Testis (tissue), 3 donors: ENCODE results near the gene TNK2. TPM values are rescaled to one million over a fixed set of nuclear protein-coding genes. Genes with fewer than 3 reads are reported as not detected.

Experiments
- DNase-seq: peaks from one replicate; pipeline ENCODE4 v3.0.0-alpha.2; 2019
- H3K27ac ChIP-seq, 2 donors: fragments of 200-600 bp; sonication (generic); one replicate each; pipeline ENCODE4 v1.5.1; 2019
- H3K27me3 ChIP-seq: fragments of 200-600 bp; sonication (generic); one replicate; pipeline ENCODE4 v1.5.1; 2019
- H3K36me3 ChIP-seq: fragments of 200-600 bp; sonication (generic); one replicate; pipeline ENCODE4 v1.5.1; 2017; ENCODE audit warnings: low read depth; ENCODE audit errors: missing control alignments
- H3K4me1 ChIP-seq: fragments of 200-600 bp; sonication (generic); one replicate; pipeline ENCODE4 v1.5.1; 2019
- H3K4me3 ChIP-seq, 2 donors: fragments of 200-600 bp; sonication (generic); one replicate each; pipeline ENCODE4 v1.5.1; 2017 to 2019
- H3K9me3 ChIP-seq: fragments of 200-600 bp; sonication (generic); one replicate; pipeline ENCODE4 v1.5.1; 2017
- POLR2A ChIP-seq: fragments of 450-650 bp; IDR thresholded peaks from one replicate; pipeline ENCODE4 v1.6.1; 2017; ENCODE audit warnings: antibody characterized with exemption, mild to moderate bottlenecking, moderate library complexity
- WGBS, 2 donors: methylation state at CpG; one replicate each; pipeline ENCODE4 v1.1.5; 2018; 5-methylcytosine and 5-hydroxymethylcytosine counted together
- intact Hi-C: fragments of 100-400 bp; cut with DNase I; formaldehyde crosslinking; loops from one replicate; pipeline ENCODE4 v1.15.1; 2023; ENCODE audit warnings: low total_unique reads
- polyA plus RNA-seq: library from polyadenylated mRNA; stranded (reverse); fragments of 350-450 nt; fragmentation: Illumina TruSeq; extraction: RNeasy Lipid Tissue Mini Kit (QIAGEN cat#74804); gene quantifications from one replicate; pipeline ENCODE4 v1.2.3, GENCODE V29; 2014; ENCODE audit warnings: low read depth, low replicate concordance; ENCODE audit not compliant: insufficient read depth
- total RNA-seq, 2 donors: library from RNA; depleted of rRNA; stranded (reverse); fragments of >200 nt; gene quantifications; one replicate each; pipeline ENCODE4 v1.2.3, GENCODE V29; 2016
- TF ChIP-seq, protein P1 (sequence below), 3 experiments: fragments of 450-650 bp in 2 of 3; fragments of 200-600 bp in 1 of 3; sonication (generic) in 1 of 3; IDR thresholded peaks; one replicate each; pipeline ENCODE4 v1.5.1; 2016 to 2019; ENCODE audit warnings: antibody characterized with exemption in 3 of 3, mild to moderate bottlenecking in 2 of 3, moderate library complexity in 1 of 3

Gene TNK2
- total and polyA plus RNA-seq, 3 donors from 2014 or later: 43.9 to 71.6 (median 71.4) TPM

DNA sequence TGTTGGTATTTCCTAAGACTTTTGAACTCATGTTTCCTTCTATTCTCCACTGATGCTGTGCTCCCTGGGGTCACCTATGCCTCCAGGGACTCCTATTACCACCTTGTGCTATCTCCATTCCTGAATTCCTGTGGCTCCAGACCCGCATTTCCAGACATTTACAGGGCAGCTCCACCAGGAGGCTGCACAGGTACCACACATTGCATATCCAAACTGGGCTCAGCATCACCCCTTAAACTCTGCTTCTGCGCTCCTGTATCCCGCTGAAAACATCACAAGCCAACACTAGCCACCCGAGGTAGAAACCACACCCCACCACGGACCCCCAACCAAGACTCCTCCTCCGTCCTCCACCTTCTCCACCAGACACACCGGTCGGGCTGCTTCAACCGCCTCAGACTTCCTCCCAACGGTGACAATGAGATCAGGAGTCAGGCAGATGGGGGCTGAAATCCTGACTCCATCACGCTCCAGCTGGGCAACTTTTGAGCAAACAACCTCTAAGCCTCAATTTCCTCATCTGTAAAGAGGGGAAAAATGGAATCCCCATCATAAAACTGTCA is 10.4 kb downstream of the TNK2 start:
- Histone ChIP-seq H3K27ac (no peak overlapping the region), H3K36me3 (no peaks in the 10 kb centered on the region), H3K27me3 (no peaks in the 10 kb centered on the region), H3K4me1 (peaks cover 41% of the 10 kb centered on the region), H3K4me3 (no peak overlapping the region), H3K9me3 (no peaks in the 10 kb centered on the region)
- intact Hi-C loops: loop anchor here (5.0 kb wide), 1 partner anchor 36 kb away; no protein-coding TSS in a partner anchor
- TF ChIP-seq, protein P1, sequence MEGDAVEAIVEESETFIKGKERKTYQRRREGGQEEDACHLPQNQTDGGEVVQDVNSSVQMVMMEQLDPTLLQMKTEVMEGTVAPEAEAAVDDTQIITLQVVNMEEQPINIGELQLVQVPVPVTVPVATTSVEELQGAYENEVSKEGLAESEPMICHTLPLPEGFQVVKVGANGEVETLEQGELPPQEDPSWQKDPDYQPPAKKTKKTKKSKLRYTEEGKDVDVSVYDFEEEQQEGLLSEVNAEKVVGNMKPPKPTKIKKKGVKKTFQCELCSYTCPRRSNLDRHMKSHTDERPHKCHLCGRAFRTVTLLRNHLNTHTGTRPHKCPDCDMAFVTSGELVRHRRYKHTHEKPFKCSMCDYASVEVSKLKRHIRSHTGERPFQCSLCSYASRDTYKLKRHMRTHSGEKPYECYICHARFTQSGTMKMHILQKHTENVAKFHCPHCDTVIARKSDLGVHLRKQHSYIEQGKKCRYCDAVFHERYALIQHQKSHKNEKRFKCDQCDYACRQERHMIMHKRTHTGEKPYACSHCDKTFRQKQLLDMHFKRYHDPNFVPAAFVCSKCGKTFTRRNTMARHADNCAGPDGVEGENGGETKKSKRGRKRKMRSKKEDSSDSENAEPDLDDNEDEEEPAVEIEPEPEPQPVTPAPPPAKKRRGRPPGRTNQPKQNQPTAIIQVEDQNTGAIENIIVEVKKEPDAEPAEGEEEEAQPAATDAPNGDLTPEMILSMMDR (IDR thresholded peaks at IDR 0.05): no peak
- TF ChIP-seq POLR2A: no peak
- WGBS, 2 donors: 82 to 83% methylated on average over 11 of the region's 11 CpGs
- DNase-seq: no peak

GRCh38 chr3:195897081-195897852 is 11.1 kb downstream of the TNK2 start:
- Histone ChIP-seq H3K27ac (peak overlapping the region; percentile 81 to 84), H3K4me3 (no peak overlapping the region), H3K27me3 (no peaks in the 10 kb centered on the region), H3K36me3 (no peaks in the 10 kb centered on the region), H3K4me1 (peaks cover 48% of the 10 kb centered on the region), H3K9me3 (no peaks in the 10 kb centered on the region)
- TF ChIP-seq, protein P1 (IDR thresholded peaks at IDR 0.05): no peak
- no peak for TF ChIP-seq POLR2A
- WGBS, 2 donors: 57 to 62% methylated on average over 7 to 10 of the region's 10 CpGs
- peak; percentile 60 for DNase-seq
- intact Hi-C loops: loop anchor here (5.0 kb wide), 1 partner anchor 35 kb away; no protein-coding TSS in a partner anchor

GRCh38 chr3:195896361-195897080 is 11.8 kb downstream of the TNK2 start:
- H3K4me1 ChIP-seq: peaks cover 56% of the 10 kb centered on the region
- no peaks in the 10 kb centered on the region for H3K36me3 ChIP-seq
- 4 to 10% methylated on average over 14 to 16 of the region's 16 CpGs for WGBS, 2 donors
- H3K9me3 ChIP-seq: no peaks in the 10 kb centered on the region
- peak overlapping the region; percentile 81 to 84 for H3K27ac ChIP-seq
- H3K27me3 ChIP-seq: no peaks in the 10 kb centered on the region
- intact Hi-C loops: loop anchor here (5.0 kb wide), 1 partner anchor 34 kb away; no protein-coding TSS in a partner anchor
- no peak for TF ChIP-seq POLR2A
- TF ChIP-seq, protein P1 (IDR thresholded peaks at IDR 0.05): no peak
- peak; percentile 65 for DNase-seq
- H3K4me3 ChIP-seq: peak overlapping the region; percentile 66 to 81

DNA sequence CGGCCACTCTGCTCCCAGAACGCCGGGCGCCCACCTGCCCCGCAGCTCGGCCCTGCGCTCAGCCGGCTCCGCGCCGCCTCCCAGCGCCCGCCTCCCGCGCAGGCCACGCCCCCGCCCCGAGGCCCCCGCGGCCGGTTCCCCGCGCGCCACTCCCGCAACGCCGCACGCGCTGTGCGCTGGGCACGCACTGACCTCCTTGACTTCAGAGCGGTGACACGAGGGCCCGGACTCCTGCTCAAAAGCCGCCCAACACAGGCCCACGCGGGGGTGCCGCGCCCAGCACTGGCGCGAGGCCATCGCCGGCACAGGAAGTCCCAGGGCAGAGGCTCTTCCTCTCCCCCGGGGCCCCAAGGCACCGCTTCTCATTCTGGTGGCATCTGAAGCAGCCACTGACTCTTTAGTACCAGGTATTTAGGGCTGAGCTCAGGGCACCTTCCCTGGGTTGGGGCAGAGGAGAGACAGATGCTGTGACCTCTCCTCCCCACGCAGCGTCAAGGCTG is 12.4 kb downstream of the TNK2 start:
- DNase-seq: peak; percentile 55
- Histone ChIP-seq H3K27ac (peak overlapping the region; percentile 81 to 84), H3K4me3 (peak overlapping the region; percentile 66 to 81), H3K27me3 (no peaks in the 10 kb centered on the region), H3K9me3 (no peaks in the 10 kb centered on the region), H3K4me1 (peaks cover 54% of the 10 kb centered on the region), H3K36me3 (no peaks in the 10 kb centered on the region)
- intact Hi-C loops: loop anchor here (5.0 kb wide), 1 partner anchor 34 kb away; no protein-coding TSS in a partner anchor
- 1% methylated on average over 18 to 26 of the region's 47 CpGs for WGBS, 2 donors
- TF ChIP-seq, protein P1 (IDR thresholded peaks at IDR 0.05): no peak
- TF ChIP-seq POLR2A: no peak
